Measurements from ENCODE around the gene PSMA6. TPM values are rescaled to one million over a fixed set of nuclear protein-coding genes. Genes with fewer than 3 reads are reported as not detected.

PSMA6 gene
- total and polyA plus RNA-seq, 2 of the 13 experiments (the other 11 are each of a cell fraction or from before 2014, with no cell fraction given): 525 to 1,109 TPM

GRCh38 chr14:35242599-35243311 lies 49.4 kb upstream of the PSMA6 start:
- no peaks in the 10 kb centered on the region for H3K9me3 ChIP-seq (ENCODE audit: low read length)
- WGBS (ENCODE audit: low lambda C conversion rate): 97% methylated on average over 5 of the region's 5 CpGs
- H3K4me3 ChIP-seq (replicated peaks in 1 of 3; ENCODE audit: insufficient read depth in 1 of 3, low read depth in 2 of 3, low read length in 3 of 3): no peak overlapping the region
- TF ChIP-seq CEBPB (IDR thresholded peaks at IDR 0.05; ENCODE audit: borderline replicate concordance, low read depth, low read length) (no peak), ZNF414 (CRISPR knock-in tag; IDR thresholded peaks at IDR 0.05) (no peak), SNAPC4 (CRISPR knock-in tag; IDR thresholded peaks at IDR 0.05) (no peak), ZNF460 (CRISPR knock-in tag; IDR thresholded peaks at IDR 0.05; ENCODE audit: borderline replicate concordance) (no peak), MEIS2 (CRISPR knock-in tag; IDR thresholded peaks at IDR 0.05) (no peak), ZBTB3 (CRISPR knock-in tag; IDR thresholded peaks at IDR 0.05; ENCODE audit: borderline replicate concordance, low read depth) (no peak), SAFB2 (CRISPR knock-in tag; IDR thresholded peaks at IDR 0.05; ENCODE audit: borderline replicate concordance, low read depth) (no peak), KDM2A (CRISPR knock-in tag; IDR thresholded peaks at IDR 0.05; ENCODE audit: borderline replicate concordance, low read depth) (no peak), ARHGAP35 (CRISPR knock-in tag; IDR thresholded peaks at IDR 0.05; ENCODE audit: borderline replicate concordance) (no peak), ZFP62 (CRISPR knock-in tag; IDR thresholded peaks at IDR 0.05) (no peak), ZBED4 (CRISPR knock-in tag; IDR thresholded peaks at IDR 0.05; ENCODE audit: borderline replicate concordance) (no peak), HNRNPLL (IDR thresholded peaks at IDR 0.05; ENCODE audit: low read depth, low read length, poor library complexity, severe bottlenecking) (no peak)
- H3K36me3 ChIP-seq (replicated peaks in 1 of 2; ENCODE audit: control insufficient read depth in 1 of 2, insufficient read depth in 2 of 2, low read length in 2 of 2): peaks cover 3 to 5% of the 10 kb centered on the region in 2 experiments; a peak in 3 of 5 replicates
- intact Hi-C loops (cut with micrococcal nuclease; ENCODE audit: unreplicated experiment): no loop called here
- H3K9ac ChIP-seq (ENCODE audit: insufficient read depth, low read depth, low read length): no peak overlapping the region
- in situ Hi-C loops (cut with HindIII; ENCODE audit: extremely low pct_ligation_motif_present, low pct_unique_long_range_greater_than_20kb): no loop called here
- H3K79me2 ChIP-seq (ENCODE audit: insufficient read depth, low read length): no peaks in the 10 kb centered on the region
- no peaks in the 10 kb centered on the region for H3K4me1 ChIP-seq (ENCODE audit: insufficient read depth, low read length)
- H4K20me1 ChIP-seq (ENCODE audit: insufficient read depth, low read length): no peaks in the 10 kb centered on the region
- H3K27me3 ChIP-seq (ENCODE audit: control insufficient read depth in 1 of 2, insufficient read depth in 2 of 2, low read length in 2 of 2): no peaks in the 10 kb centered on the region
- no peak for DNase-seq (ENCODE audit: low spot score)
- no TSS peak for BruUV-seq (replicated peaks)
- no peak for FAIRE-seq
- no peak overlapping the region for H2AFZ ChIP-seq (ENCODE audit: low read length)
- POLR2A ChIA-PET: no interaction called here
- H3K4me2 ChIP-seq (ENCODE audit: low read depth, low read length): no peak overlapping the region
- no peak for ATAC-seq
- CTCF ChIA-PET (ENCODE audit: low intra/inter-chr PET ratio, low total read pairs): no interaction called here
- no peak overlapping the region for H3K27ac ChIP-seq (ENCODE audit: extremely low read length, insufficient read depth, low read length)
